GM19035 (cell line): ENCODE results near the gene SLC12A3.

Experiments used
- ATAC-seq: cut with Tn5 transposase; IDR thresholded peaks from one replicate; pipeline ENCODE4 v1.9.1; 2021; ENCODE audit not compliant: unreplicated experiment

Gene SLC12A3

DNA sequence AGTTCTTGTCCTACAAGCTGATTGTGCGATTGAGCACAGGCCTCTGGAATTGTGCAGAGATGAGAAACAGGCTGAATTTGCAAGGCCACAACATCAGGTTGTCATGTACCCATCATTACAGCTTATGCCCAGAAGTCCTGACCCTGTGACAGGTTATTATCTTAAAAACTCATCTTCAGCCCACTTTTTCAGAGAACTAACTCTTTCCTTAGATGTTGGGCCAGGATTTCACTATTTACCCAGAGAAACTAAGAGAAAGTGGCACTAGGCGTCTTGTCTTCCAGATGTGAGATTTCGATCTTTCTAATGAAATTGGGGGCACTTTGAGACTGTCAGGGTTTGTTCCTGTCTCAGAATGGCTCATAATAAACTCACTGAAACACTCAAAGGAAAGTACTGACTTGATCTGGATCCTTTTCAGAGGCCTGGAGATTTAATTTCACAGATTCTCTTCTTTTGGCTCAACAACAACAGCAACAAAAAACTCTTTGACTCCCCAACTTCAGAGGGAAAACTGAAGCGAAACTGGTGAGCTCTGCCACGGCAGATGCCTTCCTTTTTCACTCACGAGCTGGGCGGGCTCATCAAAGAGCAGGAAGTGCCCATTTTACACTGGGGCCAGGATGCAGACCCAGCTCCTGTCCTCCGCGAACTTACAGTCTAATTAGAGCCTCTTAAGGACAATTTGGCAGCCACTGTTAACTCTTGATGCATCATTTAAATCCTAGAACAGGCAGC, 17.7 kb upstream of the SLC12A3 start:
- no peak for ATAC-seq

- no peak for ATAC-seq
Measured at GRCh38 chr16:56848029-56848936, 16.7 kb upstream of the SLC12A3 start.

GRCh38 chr16:56848955-56849689, 15.9 kb upstream of the SLC12A3 start:
- ATAC-seq, result no peak

- ATAC-seq, result no peak
Measured at GRCh38 chr16:56849690-56850680, 15.0 kb upstream of the SLC12A3 start.

DNA sequence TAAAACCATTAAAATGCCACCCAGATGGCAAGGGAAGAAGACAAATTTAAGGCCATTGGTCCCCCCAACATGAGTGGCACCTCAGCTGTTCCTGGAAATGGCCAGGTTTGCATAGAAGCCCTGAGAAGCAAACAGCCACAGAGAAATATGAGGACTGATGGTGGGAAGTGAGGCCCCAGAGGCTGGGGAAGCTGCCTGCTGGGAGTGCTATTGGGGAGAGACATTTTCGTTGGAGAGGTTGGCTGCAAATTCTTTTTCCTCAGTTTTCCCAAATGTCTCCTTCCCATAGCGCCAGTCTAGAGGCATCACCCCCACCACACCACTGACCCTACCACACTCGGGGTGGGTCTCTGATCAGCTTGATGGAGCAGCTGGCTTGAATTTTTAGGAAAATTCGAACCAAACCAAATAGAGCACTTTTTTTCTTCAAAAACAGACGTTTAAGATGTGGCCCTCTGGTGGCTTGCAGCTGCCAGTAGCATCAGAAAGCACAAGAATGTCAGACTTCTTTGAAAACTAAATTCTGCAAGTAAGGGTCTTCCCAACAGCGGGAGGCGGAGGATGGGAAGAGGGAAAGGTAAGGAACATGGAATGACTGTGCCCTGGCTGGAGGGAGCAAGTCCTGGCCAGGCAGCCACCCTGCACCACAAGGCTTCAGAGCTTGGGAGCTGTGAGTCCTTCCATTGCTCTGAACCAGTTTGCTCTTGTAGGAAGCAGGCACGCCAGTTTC, 13.2 kb upstream of the SLC12A3 start:
- no peak for ATAC-seq

DNA sequence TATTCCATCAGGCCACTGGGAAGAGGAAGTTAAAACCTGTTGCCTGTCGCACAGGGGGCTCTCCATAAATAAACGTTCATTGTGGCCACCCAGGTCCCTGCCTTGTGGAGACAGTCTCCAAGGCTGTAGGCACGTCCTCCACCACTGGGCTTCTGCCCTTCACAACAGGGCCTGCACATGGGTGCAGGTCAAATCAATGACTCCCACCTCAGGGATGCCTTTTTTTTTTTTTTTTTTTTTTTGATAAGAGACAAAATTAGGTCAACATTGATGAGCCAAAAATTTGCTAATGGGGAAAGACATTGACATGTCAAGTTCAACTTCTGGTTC, 12.6 kb upstream of the SLC12A3 start:
- no peak for ATAC-seq

- no peak for ATAC-seq
Measured at GRCh38 chr16:56852968-56853367, 12.0 kb upstream of the SLC12A3 start.

GRCh38 chr16:56855201-56855600, 9.8 kb upstream of the SLC12A3 start:
- no peak for ATAC-seq

DNA sequence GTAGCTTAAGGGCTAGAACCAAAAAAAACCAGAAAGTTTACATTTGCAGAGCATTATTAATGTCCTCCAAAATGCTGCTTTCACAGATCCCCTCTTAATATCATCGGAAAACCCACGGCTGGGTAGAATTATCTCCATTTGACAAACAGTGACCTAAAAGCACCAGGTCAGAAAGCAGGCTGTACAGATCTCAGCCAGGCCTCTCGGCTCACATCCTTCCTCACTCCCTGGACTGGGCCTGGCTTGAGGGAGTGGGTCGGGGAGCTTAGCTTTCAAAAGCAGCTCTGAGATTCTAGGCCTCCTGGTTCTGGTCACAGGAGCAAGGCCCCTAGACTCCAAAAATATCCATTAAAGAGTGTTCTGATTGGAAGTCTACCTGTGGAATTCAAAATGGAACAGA, 9.1 kb upstream of the SLC12A3 start:
- no peak for ATAC-seq

GRCh38 chr16:56856876-56857447, 8.0 kb upstream of the SLC12A3 start:
- ATAC-seq, result no peak

DNA sequence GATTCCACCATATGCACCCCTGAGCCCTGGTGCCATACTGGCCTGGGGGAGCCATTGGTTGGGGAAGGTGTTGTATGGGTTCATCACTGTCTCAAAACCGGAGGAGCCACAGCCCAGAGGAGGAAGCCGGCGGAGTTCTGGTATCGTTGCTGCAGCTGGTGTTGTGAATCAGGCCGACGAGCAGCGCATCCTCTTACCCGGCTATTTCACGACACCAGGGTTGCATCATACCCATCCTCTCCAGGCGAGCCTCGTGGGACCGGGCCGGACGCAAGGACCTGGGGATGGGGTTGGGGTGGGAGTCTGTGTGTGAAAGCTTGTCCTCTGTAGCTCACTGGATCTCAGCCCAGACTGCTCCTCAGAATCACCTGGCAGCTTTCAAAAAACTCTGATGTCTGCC, 6.6 kb upstream of the SLC12A3 start:
- no peak for ATAC-seq

DNA sequence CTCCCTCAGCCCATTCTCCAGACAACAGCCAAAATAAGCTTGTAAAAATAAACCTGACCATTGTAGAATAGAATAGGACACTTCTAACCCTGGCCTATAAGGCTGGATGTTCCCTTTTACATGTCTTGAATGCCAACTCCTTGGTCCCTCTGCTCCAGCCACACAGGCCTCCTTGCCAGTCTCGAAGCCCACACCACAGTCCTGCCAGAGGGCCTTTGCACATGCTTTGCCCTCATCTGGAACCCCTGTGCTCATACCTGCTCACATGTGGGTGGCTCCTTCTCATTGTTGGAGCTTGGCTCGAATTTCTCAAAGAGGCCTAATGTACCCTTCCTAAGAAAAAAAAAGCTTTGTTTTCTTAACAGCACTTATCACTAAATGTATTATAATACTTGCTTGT, 5.4 kb upstream of the SLC12A3 start:
- ATAC-seq, result no peak

- no peak for ATAC-seq
Measured at GRCh38 chr16:56860226-56861020, 4.6 kb upstream of the SLC12A3 start.

DNA sequence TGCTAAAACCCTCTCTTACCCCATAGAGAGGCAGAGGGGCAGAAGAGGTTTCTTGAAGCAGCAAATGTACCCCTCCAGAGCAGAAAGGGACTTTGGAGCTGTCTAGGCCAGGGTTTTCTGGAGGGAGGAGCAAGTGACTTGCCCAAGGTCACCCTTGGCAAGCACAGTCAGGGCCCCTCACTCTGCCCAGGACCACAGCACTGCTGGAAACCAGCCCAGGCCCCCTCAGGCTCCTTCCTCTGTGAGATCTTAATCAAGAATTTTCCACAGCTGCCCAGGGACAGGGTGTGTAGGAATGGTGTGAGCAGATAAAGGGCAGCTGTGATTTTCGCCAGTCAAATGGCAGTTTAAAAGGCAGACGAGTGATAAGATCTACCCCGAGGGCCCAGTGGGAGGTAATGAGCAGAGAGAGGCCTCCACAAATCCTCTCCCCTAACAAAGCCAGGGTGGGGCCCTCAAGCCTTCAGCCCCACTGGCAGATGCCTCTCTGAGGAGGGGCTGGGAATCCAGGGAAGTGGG, 3.9 kb upstream of the SLC12A3 start:
- no peak for ATAC-seq

DNA sequence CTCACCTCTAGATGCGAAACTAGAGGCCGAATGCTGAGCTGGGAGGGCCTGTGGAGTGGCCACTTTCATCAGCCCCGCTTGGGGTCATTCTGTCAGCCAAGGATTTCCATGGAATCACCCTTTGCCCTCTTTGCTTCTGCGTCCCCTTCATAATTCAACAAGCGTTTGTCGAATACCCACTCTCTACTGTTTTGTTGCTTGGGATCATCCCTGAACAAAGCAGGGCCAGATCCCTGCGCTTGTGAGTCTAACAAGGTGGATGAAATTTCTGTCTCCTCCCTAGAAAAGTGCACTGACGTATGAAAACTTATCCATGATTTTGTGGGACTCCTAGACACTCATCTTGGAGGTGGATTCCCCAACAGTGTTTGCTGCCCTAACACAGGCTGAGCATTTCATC, 3.3 kb upstream of the SLC12A3 start:
- ATAC-seq, result no peak

DNA sequence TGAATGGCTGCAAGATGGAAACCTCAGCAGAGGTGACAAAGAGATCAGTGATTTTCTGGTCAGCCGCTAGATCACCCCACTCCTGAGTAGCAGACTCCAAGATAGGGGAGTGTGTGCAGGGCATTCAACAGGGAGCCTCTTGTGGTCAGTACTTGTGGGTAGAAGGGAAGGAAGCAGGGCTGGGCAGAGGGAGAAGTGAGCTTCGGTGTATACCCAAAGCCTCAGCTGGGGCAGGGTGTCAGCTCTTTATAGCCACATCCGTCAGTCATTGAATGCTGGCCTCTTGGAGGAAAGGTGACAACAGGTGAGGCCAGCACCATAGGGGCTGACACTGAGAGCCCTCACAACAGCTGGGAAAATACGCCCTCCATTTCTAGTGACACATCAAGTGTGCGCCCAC, 2.2 kb upstream of the SLC12A3 start:
- no peak for ATAC-seq

DNA sequence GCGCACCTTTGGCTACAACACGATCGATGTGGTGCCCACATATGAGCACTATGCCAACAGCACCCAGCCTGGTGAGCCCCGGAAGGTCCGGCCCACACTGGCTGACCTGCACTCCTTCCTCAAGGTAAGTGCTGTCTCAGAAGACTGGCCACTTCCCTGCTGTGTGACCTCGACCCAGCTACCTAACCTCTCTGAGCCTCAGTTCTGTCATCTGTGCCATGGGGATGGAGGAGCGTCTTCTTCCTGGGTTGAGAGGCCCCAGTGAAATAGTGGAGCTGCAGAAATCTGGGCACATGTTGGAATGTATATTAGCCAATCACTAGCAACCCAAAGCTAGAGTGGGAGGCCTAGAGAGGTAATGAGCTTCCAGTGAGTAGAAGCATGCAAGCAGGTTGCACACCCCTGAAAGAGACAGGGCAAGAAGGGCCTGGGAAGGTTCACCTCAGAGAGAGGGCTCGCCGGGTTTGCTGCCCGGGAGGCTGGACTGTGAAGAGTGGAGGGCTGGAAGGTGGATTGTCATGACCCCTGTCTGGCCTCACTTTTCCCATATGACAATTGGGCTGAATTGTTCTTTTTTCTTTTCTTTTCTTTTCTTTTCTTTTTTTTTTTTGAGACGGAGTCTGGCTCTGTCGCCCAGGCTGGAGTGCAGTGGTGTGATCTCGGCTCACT, 521 bp downstream of the SLC12A3 start:
- no peak for ATAC-seq
